Skeletal muscle tissue (tissue), 5 donors: ENCODE measurements around the gene TMEM8B. TPM values are rescaled to one million over a fixed set of nuclear protein-coding genes. Genes with fewer than 3 reads are reported as not detected.
"Not testable (repeated sequence)": the region's sequence is repeated elsewhere in the genome, so short reads cannot be mapped to it uniquely, and the experiment has no call there.

Experiments
- H3K27ac ChIP-seq: one replicate; pipeline ENCODE4 v1.7.0; 2013; ENCODE audit warnings: mild to moderate bottlenecking, low read depth, low read length, inconsistent platforms
- H3K27me3 ChIP-seq, 3 donors: one replicate each; pipeline ENCODE4 v1.7.0; 2013; ENCODE audit warnings: low read length in 3 of 3; ENCODE audit not compliant: control insufficient read depth in 3 of 3, insufficient read depth in 3 of 3
- H3K36me3 ChIP-seq, 3 donors: one replicate each; pipeline ENCODE4 v1.7.0; 2013; ENCODE audit warnings: low read length in 3 of 3; ENCODE audit not compliant: control insufficient read depth in 3 of 3, insufficient read depth in 3 of 3
- H3K4me1 ChIP-seq, 3 donors: one replicate each; pipeline ENCODE4 v1.7.0; 2013; ENCODE audit warnings: low read length in 3 of 3, mild to moderate bottlenecking in 3 of 3; ENCODE audit not compliant: control insufficient read depth in 3 of 3, insufficient read depth in 3 of 3
- H3K4me3 ChIP-seq, 3 donors: one replicate each; pipeline ENCODE4 v1.7.0; 2013; ENCODE audit warnings: low read length in 3 of 3
- H3K9ac ChIP-seq, 3 donors: one replicate each; pipeline ENCODE4 v1.7.0; 2013; ENCODE audit warnings: low read length in 3 of 3, mild to moderate bottlenecking in 3 of 3, moderate library complexity in 2 of 3, low read depth in 1 of 3
- H3K9me3 ChIP-seq, 3 donors: one replicate each; pipeline ENCODE4 v1.7.0; 2013; ENCODE audit warnings: low read length in 3 of 3; ENCODE audit not compliant: control insufficient read depth in 3 of 3
- small RNA-seq: library from RNA; depleted of rRNA; stranded (forward); fragments of <200 nt; gene quantifications from one replicate; pipeline ENCODE3, GENCODE V24; 2014
- total RNA-seq: library from RNA; depleted of rRNA; stranded (reverse); fragments of >200 nt; gene quantifications from one replicate; pipeline ENCODE4 v1.2.3, GENCODE V29; 2014
- donor health status: Osteomylitis.

TMEM8B gene
- total RNA-seq, 1 donor from 2014 or later = 2.6 TPM

- Histone ChIP-seq H3K36me3 (peaks cover 0 to 2% (median 0%) of the 10 kb centered on the region in 3 donors), H3K9ac (peak overlapping the region; percentile 27 to 62 (median 32)), H3K4me1 (peaks cover 49 to 61% (median 59%) of the 10 kb centered on the region in 3 donors), H3K27ac (peak overlapping the region; percentile 88), H3K9me3 (no peaks in the 10 kb centered on the region), H3K27me3 (no peaks in the 10 kb centered on the region), H3K4me3 (peak overlapping the region; percentile 4 to 63 (median 48))
These were observed 81.8 kb downstream of the TMEM8B start for GRCh38 chr9:35910613-35911359.

GRCh38 chr9:35911690-35912089 is 82.7 kb downstream of the TMEM8B start:
- no peaks in the 10 kb centered on the region for H3K9me3 ChIP-seq
- H3K27me3 ChIP-seq = no peaks in the 10 kb centered on the region
- H3K9ac ChIP-seq = peak overlapping the region in 2 of 3 donors; percentile 25 to 33
- H3K27ac ChIP-seq = peak overlapping the region; percentile 88
- H3K4me3 ChIP-seq = peak overlapping the region in 2 of 3 donors; percentile 1 to 45
- H3K36me3 ChIP-seq = peaks cover 0 to 2% (median 0%) of the 10 kb centered on the region in 3 donors
- peaks cover 41 to 53% (median 51%) of the 10 kb centered on the region in 3 donors for H3K4me1 ChIP-seq

DNA sequence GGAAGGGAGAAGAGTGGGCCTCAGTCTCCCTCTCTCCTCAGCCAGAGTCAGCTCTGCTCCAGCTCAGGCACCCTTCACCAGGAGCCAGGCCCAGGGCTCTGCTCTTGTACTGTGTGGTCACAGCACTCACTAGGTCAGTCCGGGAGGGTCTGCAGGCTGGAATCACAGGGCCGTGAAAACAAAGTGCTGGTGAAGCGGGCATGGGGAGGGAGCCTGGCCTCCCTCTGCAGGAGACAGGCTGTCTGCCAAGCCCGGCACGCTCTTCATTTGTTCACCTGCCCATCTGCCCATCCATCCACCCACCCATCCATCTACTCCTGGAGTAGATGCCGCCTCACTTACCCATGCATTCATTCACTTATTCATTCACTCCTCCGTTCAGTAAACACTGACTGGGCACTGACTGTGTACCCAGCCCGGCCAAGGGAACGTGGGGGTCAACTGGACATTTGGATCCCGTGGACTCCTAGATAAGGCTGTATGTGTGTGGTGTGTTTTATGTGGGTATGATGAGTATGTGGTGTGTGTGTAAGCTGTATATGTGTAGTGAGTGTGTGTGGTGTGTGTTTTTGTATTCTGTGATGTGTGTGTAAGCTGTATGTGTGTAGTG is 83.9 kb downstream of the TMEM8B start:
- H3K36me3 ChIP-seq = peaks cover 0 to 2% (median 0%) of the 10 kb centered on the region in 3 donors
- no peaks in the 10 kb centered on the region for H3K27me3 ChIP-seq
- no peaks in the 10 kb centered on the region for H3K9me3 ChIP-seq
- no peak overlapping the region for H3K27ac ChIP-seq
- peak overlapping the region in 1 of 3 donors; percentile 54 for H3K9ac ChIP-seq
- peak overlapping the region in 1 of 3 donors; percentile 35 for H3K4me3 ChIP-seq
- peaks cover 29 to 48% (median 43%) of the 10 kb centered on the region in 3 donors for H3K4me1 ChIP-seq

- peaks cover 24 to 44% (median 37%) of the 10 kb centered on the region in 3 donors for H3K4me1 ChIP-seq
- H3K4me3 ChIP-seq, H3K9ac ChIP-seq, H3K27me3 ChIP-seq, H3K27ac ChIP-seq, H3K36me3 ChIP-seq, H3K9me3 ChIP-seq: not testable (repeated sequence)
These were observed 84.4 kb downstream of the TMEM8B start for GRCh38 chr9:35913429-35913828.

DNA sequence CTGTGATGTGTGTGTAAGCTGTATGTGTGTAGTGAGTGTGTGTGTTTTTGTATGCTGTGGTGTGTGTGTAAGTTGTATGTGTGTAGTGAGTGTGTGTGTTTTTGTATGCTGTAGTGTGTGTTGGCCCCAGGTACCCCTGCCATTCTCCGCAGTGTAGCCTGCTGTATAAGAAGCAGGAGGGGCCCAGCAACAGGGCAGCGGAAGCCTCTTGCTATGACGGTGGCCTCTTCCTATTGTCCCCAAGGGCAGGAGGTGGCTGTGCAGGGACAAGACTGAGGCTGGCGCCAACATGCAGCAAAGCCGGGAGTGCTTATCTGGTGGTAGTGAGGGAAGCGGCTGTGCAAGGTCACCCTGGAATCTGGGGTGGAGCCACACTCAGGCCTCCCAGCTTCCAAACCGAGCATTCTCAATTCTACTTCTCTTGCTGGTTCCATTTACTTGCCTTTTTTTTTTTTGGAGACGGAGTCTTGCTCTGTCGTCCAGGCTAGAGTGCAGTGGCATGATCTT is 85.3 kb downstream of the TMEM8B start:
- Histone ChIP-seq H3K9me3 (no peaks in the 10 kb centered on the region), H3K4me1 (peaks cover 15 to 39% (median 28%) of the 10 kb centered on the region in 3 donors), H3K27me3 (no peaks in the 10 kb centered on the region), H3K4me3 (no peak overlapping the region), H3K9ac (no peak overlapping the region), H3K27ac (peak overlapping the region; percentile 20), H3K36me3 (peaks cover 0 to 2% (median 0%) of the 10 kb centered on the region in 3 donors)

Small RNAs within 50 kb of the gene (small RNA-seq; reads per million reads assigned to genes)
- not detected for gene HINT2

Other genes starting within 250 kb of the TMEM8B start
- 8.4 TPM for gene TESK1, start 224.0 kb upstream of the TMEM8B start, total RNA-seq
- gene CD72, start 210.8 kb upstream of the TMEM8B start, total RNA-seq = 2.1 TPM
- 1.0 TPM for gene SIT1, start 178.3 kb upstream of the TMEM8B start, total RNA-seq
- gene RMRP, start 171.2 kb upstream of the TMEM8B start, total RNA-seq = 118,473 TPM
- 11.0 TPM for gene CCDC107, start 170.9 kb upstream of the TMEM8B start, total RNA-seq
- 0.52 TPM for gene ARHGEF39, start 164.0 kb upstream of the TMEM8B start, total RNA-seq
- gene CA9, start 155.3 kb upstream of the TMEM8B start, total RNA-seq = under 0.01 TPM
- 4,180 TPM for gene TPM2, start 139.3 kb upstream of the TMEM8B start, total RNA-seq
- 90.8 TPM for gene TLN1, start 97.0 kb upstream of the TMEM8B start, total RNA-seq
- gene CREB3, start 96.6 kb upstream of the TMEM8B start, total RNA-seq = 20.9 TPM
- 31.3 TPM for gene GBA2, start 80.0 kb upstream of the TMEM8B start, total RNA-seq
- gene RGP1, start 79.9 kb upstream of the TMEM8B start, total RNA-seq = 7.8 TPM
- gene MSMP, start 75.0 kb upstream of the TMEM8B start, total RNA-seq = not detected
- 7.3 TPM for gene NPR2, start 37.6 kb upstream of the TMEM8B start, total RNA-seq
- 0.52 TPM for gene SPAG8, start 17.0 kb upstream of the TMEM8B start, total RNA-seq
- 25.1 TPM for gene HINT2, start 14.2 kb upstream of the TMEM8B start, total RNA-seq
- not detected for gene FAM221B, start 496 bp upstream of the TMEM8B start, total RNA-seq
- gene OR13J1, start 41.2 kb downstream of the TMEM8B start, total RNA-seq = not detected
- 2.1 TPM for gene HRCT1, start 77.0 kb downstream of the TMEM8B start, total RNA-seq
- 1.0 TPM for gene SPAAR, start 80.3 kb downstream of the TMEM8B start, total RNA-seq
- gene OR2S2, start 128.9 kb downstream of the TMEM8B start, total RNA-seq = not detected
- gene RECK, start 207.7 kb downstream of the TMEM8B start, total RNA-seq = 14.6 TPM